HG03460 (cell line): ENCODE results near the gene YBX1.
"Not testable (repeated sequence)": the region's sequence is repeated elsewhere in the genome, so short reads cannot be mapped to it uniquely, and the experiment has no call there.

ENCODE experiments used
- ATAC-seq: cut with Tn5 transposase; IDR thresholded peaks from one replicate; pipeline ENCODE4 v1.9.1; 2021; ENCODE audit not compliant: unreplicated experiment

Gene YBX1

DNA sequence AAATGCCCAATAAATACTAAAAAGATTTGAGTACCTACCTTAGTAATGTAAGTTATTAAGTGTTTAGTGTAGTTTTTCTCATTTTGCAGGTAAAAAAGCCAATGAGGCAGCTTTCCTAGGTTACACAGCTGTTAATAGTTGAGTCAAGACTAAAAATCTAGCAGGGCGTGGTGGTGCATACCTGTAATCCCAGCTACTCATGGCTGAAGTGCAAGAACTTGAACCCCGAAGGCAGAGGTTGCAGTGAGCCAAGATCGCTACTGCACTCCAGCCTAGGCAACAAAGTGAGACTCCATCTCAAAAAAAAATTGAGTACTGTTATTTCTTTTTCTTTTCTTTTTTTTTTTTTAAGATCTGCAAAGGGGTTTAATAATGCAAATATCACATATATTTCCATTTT is 7.7 kb downstream of the YBX1 start:
- no peak for ATAC-seq

DNA sequence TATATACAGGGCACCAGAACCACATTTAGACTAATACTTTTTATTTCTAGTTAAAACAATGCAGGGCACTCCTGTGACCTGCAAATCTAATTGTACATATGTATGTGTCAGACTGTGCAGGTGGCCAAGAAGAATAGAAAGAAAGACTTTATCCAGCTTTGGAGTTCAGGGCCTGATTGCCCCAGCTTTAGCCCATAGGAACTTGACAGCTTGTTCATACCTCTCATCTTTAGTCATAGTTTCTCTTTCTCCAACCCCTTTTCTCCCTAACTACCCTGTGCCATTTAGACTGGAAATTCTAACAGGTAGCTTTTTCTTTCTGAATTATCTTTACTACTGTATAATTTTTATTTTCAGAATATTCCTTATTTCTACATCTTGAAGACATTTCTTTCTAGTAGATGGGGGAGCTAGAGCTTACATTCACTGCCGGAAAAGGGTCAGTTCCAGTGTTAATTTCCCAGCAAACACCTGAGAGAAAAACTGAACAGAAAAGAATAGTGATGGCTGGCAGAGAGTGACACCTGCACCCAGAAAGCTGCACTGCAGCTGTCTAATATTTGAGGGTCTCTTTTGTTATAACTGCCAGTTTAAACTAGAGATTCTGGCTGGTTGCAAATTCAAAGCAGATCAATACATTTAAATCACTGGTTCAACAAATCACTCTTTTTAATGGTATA is 8.4 kb downstream of the YBX1 start:
- ATAC-seq = no peak

DNA sequence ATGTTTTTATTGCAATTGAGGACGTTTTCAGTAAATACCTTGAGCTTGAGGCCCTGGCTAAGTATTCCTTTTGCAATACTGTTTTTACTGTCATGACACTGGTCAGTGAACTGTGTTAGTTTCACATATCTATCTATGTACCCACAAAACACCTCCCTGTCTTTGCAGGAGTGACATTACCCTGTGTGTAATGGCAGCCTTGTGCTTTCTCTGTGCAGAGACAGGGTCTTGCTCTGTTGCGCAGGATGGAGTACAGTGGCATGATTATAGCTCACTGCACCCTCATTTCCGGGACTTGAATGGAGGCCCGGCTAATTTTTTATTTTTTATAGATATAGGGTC is 8.9 kb downstream of the YBX1 start:
- no peak for ATAC-seq

DNA sequence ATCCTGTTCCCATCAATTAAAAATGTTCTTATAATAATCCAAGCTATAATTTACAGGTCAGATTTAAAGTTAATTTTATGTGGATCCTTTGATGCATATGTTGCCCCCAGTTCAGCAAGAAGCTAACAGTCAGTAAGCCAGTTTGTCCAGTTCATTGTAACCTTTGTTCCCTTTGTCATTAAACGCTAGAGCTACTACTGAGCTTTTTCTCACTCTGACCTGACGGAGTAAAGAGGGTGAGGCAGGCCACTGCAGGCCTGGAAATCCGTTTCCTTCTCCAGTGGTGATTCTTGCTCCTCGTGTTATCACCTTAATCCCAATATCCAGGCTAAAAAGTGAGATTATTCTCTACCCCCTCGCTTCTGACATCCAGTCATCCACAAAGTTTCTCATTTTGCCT is 10.2 kb downstream of the YBX1 start:
- ATAC-seq = no peak

DNA sequence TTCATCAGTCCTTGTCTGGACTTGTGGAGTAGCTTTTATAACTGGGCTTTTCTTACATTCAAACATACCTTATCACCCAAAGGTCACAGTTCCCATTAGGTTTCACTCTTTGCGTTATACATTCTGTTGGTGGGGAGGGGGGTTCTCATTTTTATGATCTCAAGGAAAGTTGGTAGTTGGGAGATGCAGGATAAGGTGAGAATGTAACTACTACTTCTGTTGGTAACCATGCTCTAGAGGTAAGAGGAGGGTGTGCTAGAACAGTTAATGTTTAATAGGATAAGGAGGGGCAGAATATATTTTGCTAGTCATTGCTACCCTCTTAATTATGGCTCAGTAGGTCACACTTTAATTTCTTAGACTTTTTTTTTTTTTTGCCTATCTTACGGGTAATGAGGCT is 10.7 kb downstream of the YBX1 start:
- ATAC-seq = no peak

DNA sequence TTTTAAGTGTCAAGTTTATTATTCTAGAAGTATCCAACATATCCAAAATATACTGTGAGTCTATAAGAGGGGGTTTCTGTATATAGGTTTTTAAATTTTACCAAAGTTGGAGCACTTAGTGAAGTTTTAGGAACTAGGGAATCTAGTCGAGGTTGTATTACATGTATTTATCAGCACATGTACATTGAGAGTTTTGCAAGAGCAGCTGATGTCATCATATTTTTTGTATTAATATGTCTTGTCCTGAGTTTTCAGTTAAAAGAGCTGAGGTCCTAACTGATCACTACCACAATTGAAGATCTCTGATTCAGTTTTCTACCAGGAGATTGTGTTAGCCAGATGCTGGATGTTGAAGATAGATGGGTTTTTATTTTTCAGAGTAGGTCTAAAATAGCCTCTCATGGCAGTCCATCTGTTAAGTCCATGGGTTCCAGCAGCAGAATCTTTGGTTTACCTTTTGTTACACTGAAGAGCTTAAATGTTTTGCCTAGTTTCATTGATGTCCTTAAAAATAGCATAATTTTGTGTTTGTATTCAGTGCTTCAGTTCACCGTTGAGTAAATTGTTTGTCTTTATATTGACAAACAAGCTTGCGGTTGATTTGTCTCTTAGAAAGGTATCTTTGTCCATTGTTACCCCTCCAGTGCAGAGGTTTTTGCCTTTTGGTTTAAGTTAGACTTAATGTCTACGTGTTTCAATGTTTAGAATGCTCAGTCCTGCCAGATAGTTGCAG is 16.0 kb downstream of the YBX1 start:
- ATAC-seq = no peak

DNA sequence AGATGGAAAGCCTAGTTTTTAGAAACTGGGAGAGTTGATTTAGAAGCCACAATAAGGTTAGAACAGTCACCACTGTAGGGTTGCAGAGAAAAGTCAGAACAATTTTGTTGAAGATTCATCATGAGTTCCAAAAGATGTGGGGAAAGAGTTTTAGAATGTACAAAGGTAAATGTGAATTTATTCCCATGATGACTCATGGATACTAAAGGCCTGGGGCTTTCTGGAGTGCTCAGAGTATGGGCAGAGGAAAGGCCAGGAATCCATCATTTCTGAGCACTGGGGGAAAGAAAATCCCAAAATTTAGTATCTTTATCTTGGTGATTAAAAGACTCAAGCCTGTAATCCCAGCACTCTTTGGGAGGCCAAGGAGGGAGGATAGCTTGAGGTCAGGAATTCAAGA is 17.8 kb downstream of the YBX1 start:
- ATAC-seq = no peak

DNA sequence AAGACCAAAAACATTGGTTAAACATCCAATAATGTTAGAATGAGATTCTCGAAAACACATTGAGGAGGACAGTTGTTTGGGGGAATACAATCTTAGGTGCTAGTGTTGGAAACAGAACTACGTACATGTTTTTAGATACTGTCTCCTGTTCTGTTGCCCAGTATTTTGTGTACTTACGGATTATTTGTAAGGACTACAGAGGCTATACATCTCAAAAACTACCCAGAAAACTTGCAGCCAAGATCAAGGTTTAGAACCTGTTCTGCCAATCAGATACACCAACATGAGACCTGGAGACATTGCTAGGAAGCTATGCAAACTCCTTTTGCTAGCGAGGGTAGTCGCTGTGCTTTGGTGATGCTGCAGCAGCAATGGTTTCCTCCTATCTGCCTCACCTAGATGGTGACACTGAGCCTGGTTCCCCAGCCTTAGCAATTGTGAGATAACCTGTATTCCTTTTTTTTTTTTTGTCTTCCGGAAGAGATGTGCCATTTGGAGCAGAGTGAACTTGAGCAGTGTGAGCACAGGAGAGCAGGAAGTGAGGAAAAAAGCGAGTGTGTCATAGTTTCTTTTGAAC is 21.8 kb downstream of the YBX1 start:
- ATAC-seq = no peak

DNA sequence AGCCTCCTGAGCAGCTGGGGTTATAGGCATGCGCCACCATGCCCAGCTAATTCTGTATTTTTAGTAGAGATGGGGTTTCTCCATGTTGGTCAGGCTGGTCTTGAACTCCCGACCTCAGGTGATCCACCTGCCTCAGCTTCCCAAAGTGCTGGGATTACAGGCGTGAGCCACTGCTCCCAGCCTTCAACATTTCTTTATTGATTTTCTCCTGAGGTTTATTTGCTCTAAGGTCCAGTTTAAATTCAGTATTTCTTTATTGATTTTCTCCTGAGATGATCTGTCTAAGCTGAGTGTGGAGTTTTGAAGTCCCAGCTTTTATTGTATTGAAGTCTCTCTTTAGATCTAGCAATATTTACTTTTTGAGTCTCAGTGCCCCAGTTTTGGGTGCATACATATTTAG is 30.6 kb downstream of the YBX1 start:
- not testable (repeated sequence) for ATAC-seq

DNA sequence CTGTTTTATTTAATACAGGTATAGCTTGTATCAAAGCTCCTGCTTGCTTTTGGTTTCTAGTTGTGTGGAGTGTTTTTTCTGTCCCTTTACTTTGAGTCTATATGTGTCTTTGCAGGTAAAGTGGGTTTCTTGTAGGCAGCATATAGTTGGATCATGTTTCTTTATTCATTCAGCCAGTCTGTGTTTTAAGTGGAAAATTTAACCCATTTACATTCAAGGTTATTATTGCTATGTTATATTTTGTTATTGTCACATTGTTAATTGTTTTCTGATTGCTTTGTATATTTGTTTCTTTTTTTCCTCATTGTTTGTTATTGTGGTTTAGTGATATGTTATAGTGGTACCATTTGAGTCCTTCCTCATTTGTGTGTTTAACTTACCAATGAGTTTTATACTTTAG is 31.1 kb downstream of the YBX1 start:
- no peak for ATAC-seq

DNA sequence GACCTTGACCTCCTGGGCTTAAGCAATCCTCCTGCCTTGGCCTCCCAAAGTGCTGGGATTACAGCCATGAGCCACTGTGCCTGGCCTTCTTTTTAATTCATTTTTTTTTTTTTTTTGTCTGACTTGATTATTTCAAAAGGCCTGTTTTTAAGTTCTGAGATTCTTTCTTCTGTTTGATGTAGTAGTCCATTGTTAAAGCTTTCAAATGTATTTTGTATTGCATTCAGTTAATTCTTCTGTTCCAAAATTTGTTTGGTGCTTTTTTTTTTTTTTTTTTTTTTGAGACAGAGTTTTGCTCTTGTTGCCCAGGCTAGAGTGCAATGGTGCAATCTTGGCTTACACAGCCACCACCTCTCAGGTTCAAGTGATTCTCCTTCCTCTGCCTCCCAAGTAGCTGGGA is 32.2 kb downstream of the YBX1 start:
- not testable (repeated sequence) for ATAC-seq

DNA sequence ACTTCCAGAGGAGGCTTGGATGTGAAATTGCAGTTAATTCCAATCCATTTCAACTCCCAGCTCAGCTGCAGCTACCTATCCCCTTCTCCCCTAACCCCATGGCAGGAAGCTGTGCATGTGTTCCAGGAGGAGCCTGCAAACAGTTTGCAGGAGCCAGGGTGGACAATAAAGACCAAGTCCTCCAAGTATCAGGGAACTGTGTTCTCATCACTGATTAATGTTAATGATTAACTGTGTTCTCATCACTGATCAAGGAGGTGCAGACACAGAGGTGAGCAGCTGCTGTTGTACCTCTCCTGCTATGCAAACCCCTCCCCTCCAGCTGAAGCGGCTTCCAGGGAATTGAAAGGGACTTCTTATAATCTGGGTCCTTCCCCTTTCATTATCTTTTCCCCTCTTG is 38.6 kb downstream of the YBX1 start:
- ATAC-seq = no peak

DNA sequence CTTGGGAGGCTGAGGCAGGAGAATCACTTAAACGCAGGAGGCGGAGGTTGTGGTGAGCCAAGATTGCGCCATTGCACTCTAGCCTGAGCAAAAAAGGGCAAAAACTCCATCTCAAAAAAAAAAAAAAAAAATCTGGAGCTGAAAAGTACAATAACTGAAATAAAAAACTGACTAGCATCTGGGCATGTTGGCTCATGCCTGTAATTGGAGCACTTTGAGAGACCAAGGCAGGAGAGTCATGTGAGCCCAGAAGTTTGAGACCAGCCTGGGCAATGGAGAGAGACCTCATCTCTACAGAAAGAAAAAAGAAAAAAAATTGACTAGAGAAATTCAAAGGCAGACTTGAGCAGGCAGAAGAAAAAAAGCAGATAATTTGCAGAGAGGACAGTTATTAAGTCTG is 39.7 kb downstream of the YBX1 start:
- no peak for ATAC-seq

DNA sequence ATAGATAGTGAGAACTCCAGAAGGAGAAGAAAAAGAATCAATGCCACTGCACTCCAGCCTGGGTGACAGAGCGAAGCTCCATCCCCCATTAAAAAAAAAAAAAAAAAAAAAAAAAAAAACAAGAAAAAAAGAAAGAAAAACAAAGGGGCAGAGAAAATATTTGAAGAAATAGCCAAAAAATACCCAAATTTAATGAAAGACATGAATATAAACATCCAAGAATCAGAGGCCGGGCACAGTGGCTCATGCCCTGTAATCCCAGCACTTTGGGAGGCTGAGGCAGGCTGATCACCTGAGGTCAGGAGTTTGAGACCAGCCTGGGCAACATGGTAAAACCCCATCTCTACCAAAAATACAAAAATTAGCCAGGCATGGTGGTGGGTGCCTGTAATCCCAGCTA is 40.2 kb downstream of the YBX1 start:
- not testable (repeated sequence) for ATAC-seq

DNA sequence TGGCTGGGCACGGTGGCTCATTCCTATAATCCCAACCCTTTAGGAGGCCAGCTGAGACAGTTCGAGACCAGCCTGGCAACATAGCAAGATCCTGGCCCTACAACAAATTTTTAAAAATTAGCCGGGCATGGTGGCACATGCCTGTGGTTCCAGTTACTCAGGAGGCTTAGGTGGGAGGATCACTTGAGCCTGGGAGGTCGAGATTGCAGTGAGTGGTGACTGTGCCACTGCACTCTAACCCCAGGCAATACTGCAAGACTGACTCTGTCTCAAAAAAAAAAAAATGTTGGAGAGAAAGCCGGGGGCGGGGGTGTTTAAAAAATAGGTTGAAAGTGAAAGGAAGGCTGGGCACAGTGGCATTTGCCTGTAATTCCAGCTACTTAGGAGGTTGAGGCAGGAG is 41.3 kb downstream of the YBX1 start:
- ATAC-seq = no peak

DNA sequence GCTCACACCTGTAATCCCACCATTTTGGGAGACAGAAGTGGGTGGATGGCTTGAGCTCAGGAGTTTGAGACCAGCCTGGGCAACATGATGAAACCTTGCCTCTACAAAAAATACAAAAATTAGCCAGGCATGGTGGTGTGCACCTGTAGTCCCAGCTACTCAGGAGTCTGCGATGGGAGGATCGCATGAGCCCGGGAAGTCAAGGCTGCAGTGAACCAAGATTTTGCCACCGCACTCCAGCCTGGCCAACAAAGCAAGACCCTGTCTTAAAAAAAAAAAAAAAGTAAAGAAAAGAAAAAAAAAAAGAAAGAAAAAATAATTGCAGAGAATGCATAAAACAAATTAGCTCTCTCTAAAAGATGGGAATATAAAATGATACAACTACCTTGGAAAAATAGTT is 43.6 kb downstream of the YBX1 start:
- not testable (repeated sequence) for ATAC-seq

DNA sequence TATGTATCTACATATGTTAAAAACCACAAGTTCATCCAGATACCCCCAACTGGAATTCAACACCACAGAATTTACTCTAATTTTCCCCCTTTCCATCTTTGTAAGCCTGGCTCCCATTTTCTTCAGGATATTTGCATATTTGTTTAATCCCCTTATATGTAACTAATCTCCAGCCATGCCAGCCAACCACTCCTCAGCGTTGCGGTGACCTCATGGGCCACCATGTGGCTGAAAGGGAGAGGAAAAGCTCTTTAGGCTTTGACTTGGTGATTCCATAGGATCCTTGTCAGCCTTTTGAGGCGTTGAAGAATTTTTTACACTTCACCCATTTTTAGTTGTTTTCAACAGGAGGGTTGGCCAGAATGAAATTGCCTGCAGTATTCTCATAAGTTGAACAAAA is 47.8 kb downstream of the YBX1 start:
- ATAC-seq = no peak

DNA sequence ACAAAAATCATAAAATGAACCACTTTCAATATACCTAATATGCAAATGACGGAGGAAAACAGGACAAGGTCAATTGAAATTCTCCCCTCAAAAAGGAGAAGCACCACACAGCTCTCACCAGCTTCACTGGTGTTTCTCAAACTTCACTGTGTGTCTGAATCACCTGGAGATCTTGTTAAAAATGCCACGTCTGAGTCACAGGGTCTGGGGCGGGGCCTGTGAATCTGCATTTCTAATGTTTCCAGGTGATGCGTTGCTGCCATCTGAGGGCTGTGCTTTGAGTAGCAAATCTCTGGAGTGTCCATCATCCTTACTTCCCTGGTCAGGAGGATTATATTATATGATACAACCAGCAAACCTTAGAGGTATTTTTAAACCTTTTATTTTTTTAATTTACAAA is 48.8 kb downstream of the YBX1 start:
- no peak for ATAC-seq

DNA sequence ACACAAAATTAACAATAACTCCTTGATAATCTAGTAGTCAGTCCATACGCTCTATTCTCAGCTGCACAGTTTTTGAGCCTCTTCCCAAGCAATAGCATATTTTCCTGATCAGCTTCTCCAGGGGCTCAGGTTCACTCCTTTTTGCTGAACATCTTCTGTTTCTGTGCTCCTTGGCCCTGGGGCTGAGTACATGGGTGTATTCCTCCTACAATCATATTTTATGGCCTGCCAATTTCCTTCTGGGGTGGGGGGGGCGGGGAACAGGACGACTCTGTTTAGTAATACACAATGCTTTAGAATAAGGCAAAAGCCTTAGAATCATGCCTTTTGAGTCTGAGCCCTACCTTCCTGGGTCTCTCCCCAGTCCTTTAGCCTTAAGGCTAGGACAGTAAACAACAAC is 49.4 kb downstream of the YBX1 start:
- ATAC-seq = no peak

DNA sequence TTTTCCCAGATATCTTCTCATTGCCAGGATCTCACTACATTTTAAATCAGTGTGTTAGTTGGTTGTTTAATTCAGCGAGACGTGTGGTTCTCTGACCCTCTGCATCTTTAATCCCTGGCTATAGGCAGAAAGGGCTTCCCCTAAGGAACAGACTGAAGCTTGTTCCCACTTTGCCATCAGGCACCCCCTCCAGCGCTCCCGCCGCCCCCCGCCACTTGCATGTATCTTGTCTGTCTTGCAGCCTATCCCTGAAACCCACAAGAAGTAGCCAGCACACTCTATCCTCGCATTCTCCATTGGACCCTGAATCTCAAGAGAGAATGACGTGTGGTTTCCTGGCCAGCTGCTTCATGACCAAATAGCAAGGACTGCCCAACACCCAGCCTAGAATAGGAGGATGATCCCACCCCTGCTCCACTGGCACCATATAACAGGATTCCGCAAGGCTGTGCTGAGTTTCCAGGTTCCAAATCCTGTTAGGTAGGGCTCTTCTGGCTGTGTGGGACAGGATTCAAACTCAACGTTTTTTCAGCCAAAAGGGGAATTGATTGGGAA is 50.0 kb downstream of the YBX1 start:
- no peak for ATAC-seq

DNA sequence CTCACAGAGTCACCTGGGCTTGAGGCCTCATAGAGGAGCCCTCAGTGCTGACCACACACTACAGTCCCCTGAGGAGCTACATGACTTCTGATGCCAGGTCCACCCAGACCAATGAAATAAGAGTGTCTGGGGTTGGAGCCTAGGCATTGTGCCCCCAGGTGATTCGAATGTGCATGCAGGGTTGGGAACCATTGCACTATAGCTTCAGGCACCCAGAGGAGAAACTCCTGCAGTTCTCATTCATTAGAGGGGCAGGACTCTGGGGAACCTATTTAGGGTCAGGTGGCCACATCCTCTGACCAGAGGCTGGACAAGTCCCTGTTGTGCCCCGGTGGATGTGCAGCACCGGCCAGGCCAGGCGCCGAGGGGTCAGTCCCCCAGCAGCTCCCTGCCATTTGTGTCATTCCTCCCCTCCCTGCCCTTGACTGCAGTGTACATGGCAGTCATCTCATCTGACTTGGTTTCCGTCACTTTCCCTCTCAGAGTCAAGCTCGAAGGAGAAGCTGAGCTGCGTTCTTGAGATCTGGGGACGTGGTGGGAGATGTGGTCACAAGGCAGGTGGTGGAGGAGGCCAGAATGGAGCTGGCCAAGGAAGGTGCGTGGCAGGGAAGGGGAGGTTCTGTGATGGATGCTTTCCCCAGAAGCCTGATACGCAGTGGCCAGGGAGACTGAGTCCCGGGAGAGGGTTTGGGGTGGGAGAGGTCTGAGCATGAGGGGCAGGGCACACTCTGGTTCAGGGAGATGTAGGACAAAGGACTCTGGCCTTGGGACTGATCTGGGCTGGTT is 51.4 kb downstream of the YBX1 start:
- no peak for ATAC-seq
